HG03469 (cell line): ENCODE results near the gene KRTAP12-2.
"Not testable (repeated sequence)": the region's sequence is repeated elsewhere in the genome, so short reads cannot be mapped to it uniquely, and the experiment has no call there.

Experiments used
- ATAC-seq: cut with Tn5 transposase; IDR thresholded peaks from one replicate; pipeline ENCODE4 v1.9.1; 2021; ENCODE audit warnings: mild to moderate bottlenecking, moderate library complexity, moderate number of reproducible peaks; ENCODE audit not compliant: unreplicated experiment

The KRTAP12-2 gene

GRCh38 chr21:44632067-44632466 lies 34.7 kb downstream of the KRTAP12-2 start:
- ATAC-seq, result no peak

- ATAC-seq, result no peak
These were observed 36.3 kb downstream of the KRTAP12-2 start for GRCh38 chr21:44630440-44630839.

GRCh38 chr21:44628707-44629391 lies 37.9 kb downstream of the KRTAP12-2 start:
- ATAC-seq, result no peak

- not testable (repeated sequence) for ATAC-seq
These were observed 38.9 kb downstream of the KRTAP12-2 start for GRCh38 chr21:44627831-44628233.

GRCh38 chr21:44627181-44627822 lies 39.4 kb downstream of the KRTAP12-2 start:
- not testable (repeated sequence) for ATAC-seq

- no peak for ATAC-seq
These were observed 40.0 kb downstream of the KRTAP12-2 start, which contains the start of gene KRTAP10-9 for GRCh38 chr21:44626673-44627143. Gene KRTAP10-9, plus strand, starts transcription at chr21:44627093. Its CDS starts 79 bp downstream, at chr21:44627172.

- no peak for ATAC-seq
These were observed 40.5 kb downstream of the KRTAP12-2 start for GRCh38 chr21:44626262-44626661.

GRCh38 chr21:44625756-44626155 lies 41.0 kb downstream of the KRTAP12-2 start:
- ATAC-seq, result no peak

- ATAC-seq, result no peak
These were observed 43.2 kb downstream of the KRTAP12-2 start for GRCh38 chr21:44623575-44623974.

GRCh38 chr21:44619886-44620285 lies 46.8 kb downstream of the KRTAP12-2 start:
- ATAC-seq, result no peak

GRCh38 chr21:44618909-44619308 lies 47.8 kb downstream of the KRTAP12-2 start:
- no peak for ATAC-seq

- no peak for ATAC-seq
These were observed 48.2 kb downstream of the KRTAP12-2 start for GRCh38 chr21:44618504-44618903.

- ATAC-seq, result no peak
These were observed 49.6 kb downstream of the KRTAP12-2 start for GRCh38 chr21:44617071-44617501.

GRCh38 chr21:44616591-44616926 lies 50.2 kb downstream of the KRTAP12-2 start:
- no peak for ATAC-seq
